SK-N-DZ (cell line): ENCODE measurements around the gene NCCRP1.
"Not testable (repeated sequence)": the region's sequence is repeated elsewhere in the genome, so short reads cannot be mapped to it uniquely, and the experiment has no call there.

Experiments used
- DNase-seq: peaks from one replicate; pipeline ENCODE4 v3.0.0-alpha.2; 2015; ENCODE audit warnings: low spot score

NCCRP1 gene

GRCh38 chr19:39207293-39207836 lies 10.6 kb downstream of the NCCRP1 start:
- no peak for DNase-seq

DNA sequence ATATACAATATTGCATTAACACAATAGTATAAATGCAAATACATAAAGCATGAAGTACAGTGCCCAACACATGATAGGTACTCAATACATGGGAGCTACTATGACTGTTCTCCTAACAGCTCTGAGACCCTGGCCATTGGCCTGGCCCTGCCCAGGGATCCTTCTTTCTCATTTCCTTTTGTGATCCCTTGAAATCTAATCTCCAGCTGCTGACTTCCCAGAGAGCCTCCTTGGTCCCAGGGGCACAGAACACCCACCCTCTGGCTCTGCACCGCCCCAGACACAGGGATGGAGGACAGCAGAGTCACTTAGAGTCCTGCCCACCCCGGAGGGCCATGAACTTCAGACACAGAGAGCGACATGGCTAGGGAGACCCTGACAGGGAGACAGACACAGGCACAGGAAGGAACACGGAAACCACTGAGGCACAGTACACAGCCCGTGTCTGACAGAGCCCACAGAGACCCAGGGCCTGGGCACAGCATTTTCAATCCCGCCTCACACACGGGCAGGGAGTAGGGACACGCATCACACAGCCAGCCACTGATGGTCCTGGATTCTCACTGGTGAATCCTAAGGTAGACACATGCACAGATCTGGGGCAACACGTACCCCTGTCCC lies 11.5 kb downstream of the NCCRP1 start:
- no peak for DNase-seq

DNA sequence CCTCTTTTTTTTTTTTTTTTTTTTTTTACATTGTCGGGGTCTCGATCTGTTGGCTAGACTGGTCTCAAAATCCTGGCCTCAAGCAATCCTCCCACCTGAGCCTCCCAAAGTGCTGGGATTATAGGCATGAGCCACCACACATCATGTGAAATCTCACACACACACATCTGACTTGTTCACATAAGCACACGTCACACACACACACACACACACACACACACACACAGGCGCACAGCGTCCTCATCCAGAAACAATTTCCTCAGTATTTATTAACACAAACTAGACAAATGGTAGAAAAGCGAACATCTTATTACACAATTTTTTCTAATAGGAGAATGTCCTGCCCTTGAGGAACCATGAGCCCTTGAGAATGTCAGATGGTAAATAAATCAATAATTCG lies 12.4 kb downstream of the NCCRP1 start:
- no peak for DNase-seq

GRCh38 chr19:39211731-39212374 lies 15.1 kb downstream of the NCCRP1 start:
- no peak for DNase-seq

DNA sequence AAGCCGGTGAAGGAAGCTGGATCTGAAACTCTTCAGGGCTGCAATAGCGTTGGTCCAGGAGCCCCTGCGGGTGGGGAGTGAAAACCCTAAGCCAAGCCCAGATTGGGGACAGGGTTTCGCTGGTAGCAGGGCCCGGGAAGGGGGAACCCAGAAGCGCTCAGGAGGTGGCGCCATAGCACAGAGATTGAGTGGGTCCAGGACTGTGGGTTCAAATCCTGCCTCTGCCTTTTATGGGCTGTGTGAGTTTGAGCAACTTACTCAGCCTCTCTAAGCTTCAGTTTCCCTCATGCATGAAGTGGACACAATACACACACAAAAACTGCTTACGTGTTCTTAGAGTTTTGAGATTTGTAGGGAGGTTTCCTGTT lies 15.6 kb downstream of the NCCRP1 start:
- no peak for DNase-seq

- DNase-seq = not testable (repeated sequence)
Measured at GRCh38 chr19:39215323-39215722, 18.6 kb downstream of the NCCRP1 start.

GRCh38 chr19:39217094-39217493 lies 20.3 kb downstream of the NCCRP1 start:
- no peak for DNase-seq

- DNase-seq = no peak
Measured at GRCh38 chr19:39218230-39219007, 21.7 kb downstream of the NCCRP1 start.

DNA sequence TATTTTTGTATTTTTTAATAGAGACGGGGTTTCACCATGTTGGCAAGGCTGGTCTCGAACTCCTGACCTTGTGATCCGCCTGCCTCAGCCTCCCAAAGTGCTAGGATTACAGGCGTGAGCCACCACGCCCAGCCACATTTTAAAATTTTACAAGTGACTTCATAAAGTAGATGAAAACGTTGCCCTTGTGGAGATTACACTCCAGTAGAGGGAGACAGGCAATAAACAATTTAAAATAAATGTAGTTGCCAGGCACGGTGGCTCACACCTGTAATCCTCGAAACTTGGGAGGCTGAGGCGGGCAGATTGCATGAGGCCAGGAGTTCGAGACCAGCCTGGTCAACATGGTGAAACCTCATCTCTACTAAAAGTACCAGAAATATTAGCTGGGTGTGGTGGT lies 22.3 kb downstream of the NCCRP1 start:
- DNase-seq = not testable (repeated sequence)

- DNase-seq = no peak
Measured at GRCh38 chr19:39223703-39224279, 27.0 kb downstream of the NCCRP1 start.

GRCh38 chr19:39224910-39225309 lies 28.1 kb downstream of the NCCRP1 start:
- DNase-seq = no peak

DNA sequence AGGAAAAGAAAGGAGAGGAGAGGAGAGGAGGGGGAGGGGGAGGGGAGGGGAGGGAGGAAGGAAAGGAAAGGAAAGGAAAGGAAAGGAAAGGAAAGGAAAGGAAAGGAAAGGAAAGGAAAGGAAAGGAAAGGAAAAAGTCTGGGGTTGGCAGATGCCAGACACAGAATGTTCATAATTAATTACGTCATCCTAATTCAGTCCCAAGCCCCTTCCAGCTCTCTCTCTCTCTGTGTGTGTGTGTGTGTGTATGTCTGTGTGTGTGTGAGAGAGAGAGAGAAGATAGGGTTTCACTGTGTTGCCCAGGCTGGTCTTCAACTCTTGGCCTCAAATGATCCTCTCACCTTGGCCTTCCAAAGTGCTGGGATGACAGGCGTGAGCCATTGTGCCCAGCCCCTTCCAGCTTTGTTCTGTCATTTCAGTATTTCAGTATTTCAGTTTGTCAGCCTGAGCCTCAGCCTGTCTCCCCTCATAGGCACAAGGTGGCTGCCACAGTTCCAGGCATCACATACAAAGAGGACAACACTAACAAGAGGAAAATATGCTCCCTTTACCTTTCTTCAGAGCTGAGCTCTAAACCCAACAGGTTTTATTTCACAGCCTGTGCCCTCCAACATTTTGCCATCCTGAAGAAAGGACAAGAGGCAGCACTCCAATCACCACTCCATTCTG lies 33.5 kb downstream of the NCCRP1 start:
- no peak for DNase-seq

DNA sequence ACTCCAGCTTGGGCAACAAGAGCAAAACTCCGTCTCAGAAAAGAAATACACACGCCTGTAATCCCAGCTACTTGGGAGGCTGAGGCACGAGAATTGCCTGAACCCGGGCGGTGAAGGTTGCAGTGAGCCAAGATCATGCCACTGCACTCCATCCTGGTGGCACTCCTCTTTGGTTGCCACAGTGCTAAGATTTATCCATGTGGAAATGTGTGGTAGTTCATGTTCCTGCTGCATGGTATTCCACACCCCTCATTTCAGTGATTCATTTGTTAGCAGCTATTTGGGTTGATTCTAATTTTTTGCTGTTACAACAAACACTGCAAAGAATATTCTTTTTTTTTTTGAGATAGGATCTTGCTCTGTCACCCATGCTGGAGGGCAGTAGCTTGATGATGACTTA lies 35.9 kb downstream of the NCCRP1 start:
- DNase-seq = no peak

GRCh38 chr19:39236527-39236926 lies 39.8 kb downstream of the NCCRP1 start:
- DNase-seq = no peak

GRCh38 chr19:39237200-39238184 lies 40.7 kb downstream of the NCCRP1 start:
- no peak for DNase-seq

GRCh38 chr19:39238209-39238608 lies 41.4 kb downstream of the NCCRP1 start:
- DNase-seq = no peak

DNA sequence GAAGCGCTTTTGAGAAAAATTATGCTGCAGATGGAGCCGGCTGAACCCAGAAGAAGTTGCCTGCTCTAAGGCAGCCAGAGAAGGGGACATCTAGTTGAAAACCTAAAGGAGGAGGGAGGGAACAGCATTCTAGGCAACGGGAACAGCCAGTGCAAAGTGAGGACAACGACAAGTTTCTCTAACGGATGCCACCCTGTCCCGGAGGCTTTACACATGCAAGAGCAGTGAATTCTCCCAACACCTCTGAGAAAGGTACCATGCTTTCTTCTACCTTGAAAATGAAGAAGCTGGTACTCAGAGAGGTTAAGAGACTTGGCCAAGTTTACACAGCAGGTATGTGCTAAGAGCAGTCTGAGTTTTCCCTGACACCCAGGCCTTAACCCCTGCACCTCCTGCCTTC lies 42.2 kb downstream of the NCCRP1 start:
- DNase-seq = no peak

DNA sequence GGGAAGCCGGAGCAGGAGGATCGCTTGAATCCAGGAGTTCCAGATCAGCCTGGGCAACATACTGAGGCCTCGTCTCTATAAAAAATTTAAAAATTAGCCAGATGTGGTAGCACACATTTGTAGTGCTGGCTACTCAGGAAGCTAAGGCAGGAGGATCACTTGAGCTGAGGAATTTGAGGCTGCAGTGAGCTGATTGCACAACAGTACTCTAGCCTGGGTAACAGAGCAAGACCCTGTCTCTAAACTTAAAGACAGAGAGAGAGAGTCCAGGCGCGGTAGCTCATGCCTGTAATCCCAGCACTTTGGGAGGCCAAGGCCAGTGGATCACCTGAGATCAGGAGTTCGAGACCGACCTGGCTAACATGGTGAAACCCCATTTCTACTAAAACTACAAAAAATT lies 43.7 kb downstream of the NCCRP1 start:
- no peak for DNase-seq

GRCh38 chr19:39243741-39244140 lies 47.0 kb downstream of the NCCRP1 start:
- not testable (repeated sequence) for DNase-seq

DNA sequence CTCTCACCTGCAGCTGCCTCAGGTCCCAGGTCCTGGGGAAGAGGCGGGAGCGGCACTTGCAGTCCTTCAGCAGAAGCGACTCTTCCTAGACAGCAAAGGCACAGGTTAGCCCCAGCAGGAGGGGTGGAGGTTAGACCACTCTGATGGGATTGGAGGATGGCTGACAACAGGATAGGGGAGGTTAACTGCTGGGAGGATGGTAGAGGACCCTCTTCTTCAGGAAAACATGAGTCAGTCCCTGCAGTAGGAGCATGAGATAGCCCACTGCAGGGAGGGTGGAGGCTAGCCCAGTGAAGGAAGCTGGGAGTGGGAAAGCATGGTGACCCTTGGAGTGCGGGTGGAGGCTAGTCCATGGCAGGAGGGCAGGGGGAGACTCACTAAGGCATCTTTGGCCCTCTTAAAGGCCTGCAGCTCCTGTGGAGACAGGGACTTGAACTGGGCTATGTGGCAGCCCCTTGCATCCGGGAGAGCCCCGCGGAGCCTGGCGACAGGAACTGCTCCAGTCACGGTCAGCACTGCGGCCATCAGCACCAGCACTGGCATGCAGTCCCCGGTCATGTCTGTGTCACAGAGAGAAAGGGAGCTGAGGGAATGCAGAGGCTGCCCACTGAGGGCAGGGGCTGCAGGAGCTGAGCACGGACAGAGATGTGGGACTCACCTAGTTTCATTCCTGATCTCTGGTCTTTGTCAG lies 47.8 kb downstream of the NCCRP1 start, which contains the start of gene IFNL3:
TSS of gene IFNL3 (minus strand) at position 597 of the 691 bp plus-strand sequence. CDS start at position 558, 39 bp downstream.
- DNase-seq = not testable (repeated sequence)
